ENCODE data around the gene ZNF35.
A peak's percentile ranks its signal among the peaks of the same experiment; 100 is the strongest.

Gene ZNF35

GRCh38 chr3:44685128-44685800 is 36.7 kb downstream of the ZNF35 start:
- peak in 3 of 5 donors; percentile 15 to 55 (median 16) for DNase-seq

GRCh38 chr3:44687898-44688297 is 39.4 kb downstream of the ZNF35 start:
- DNase-seq, result no peak
